Measurements from ENCODE around the gene ASCL4.
A peak's percentile ranks its signal among the peaks of the same experiment; 100 is the strongest.

ASCL4 gene, protein sequence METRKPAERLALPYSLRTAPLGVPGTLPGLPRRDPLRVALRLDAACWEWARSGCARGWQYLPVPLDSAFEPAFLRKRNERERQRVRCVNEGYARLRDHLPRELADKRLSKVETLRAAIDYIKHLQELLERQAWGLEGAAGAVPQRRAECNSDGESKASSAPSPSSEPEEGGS

DNA sequence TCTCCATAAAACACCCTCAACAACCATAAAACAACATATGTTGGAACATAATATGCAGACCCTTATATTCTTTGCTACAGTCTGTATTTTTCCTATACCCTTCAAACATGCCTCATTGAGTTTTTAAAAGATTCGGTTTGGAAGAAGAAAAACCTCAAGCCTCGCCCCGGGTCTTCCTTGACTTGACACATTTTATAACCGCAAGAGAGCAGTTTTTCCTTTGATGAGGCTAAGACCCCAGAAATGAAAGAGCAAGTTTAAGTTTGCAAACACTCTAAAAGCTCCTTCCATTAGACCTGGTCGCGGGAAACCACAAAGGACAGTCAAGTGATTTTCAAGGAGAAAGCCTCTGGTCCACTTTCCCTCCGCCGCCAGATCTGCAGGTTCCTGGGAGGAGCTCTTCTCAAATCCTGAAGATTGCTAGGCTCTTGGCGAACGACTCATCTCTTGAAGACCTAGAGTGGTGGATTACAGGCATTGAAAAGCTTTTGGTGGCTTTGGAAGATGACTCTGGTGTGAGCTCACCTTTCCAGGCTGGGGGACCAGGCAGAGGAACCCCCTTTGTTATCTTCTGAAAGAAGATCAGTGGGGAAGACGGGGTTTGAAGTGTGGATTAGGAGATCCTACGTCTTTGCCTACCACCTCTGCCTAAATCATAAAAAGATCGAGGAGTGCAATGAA is at the start of gene ASCL4:
ASCL4 (plus strand) TSS at position 356 of the 681 bp plus-strand sequence. CDS start 515 bp downstream, outside the sequence.
- TF ChIP-seq GATA2 (IDR thresholded peaks at IDR 0.05; ENCODE audit: low read depth, low read length) (no peak), GATA3 (IDR thresholded peaks at IDR 0.05; ENCODE audit: low read depth, low read length) (no peak)

DNA sequence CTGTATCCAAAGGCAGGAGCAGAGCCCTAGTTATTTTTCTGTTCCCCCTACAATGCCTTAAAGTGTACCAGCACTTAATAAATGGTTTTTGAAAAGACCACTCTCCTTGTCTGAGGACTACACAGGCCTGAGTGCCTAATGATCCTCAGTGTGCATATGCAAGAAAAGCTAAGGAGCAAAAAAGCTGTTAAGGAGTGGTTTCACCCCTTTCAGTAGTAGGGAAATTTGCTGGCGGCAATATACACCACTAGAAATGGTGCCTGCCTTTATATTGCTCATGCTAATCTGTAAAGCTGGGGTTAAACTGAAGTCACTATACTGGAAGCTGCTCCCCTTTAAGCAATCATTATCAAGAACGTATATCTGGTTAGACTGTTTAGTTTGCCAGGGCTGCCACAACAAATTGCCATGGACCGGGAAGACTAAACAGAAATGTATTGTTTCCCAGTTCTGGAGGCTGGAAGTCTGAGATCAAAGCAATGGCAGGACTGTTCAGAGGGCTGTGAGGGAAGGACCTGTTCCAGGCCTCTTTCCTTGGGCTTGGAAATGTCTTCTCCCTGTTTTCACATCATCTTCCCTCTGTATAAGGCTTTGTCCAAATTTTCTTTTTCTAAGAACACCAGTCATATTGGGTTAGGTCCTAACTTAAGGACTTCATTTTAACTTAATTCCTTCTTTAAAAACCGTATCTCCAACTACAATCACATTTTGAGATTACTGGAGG is 43.7 kb upstream of the ASCL4 start:
- TF ChIP-seq GATA3 (IDR thresholded peaks at IDR 0.05; ENCODE audit: low read depth, low read length) = no peak
- no peak for TF ChIP-seq GATA2 (IDR thresholded peaks at IDR 0.05; ENCODE audit: low read depth, low read length)

DNA sequence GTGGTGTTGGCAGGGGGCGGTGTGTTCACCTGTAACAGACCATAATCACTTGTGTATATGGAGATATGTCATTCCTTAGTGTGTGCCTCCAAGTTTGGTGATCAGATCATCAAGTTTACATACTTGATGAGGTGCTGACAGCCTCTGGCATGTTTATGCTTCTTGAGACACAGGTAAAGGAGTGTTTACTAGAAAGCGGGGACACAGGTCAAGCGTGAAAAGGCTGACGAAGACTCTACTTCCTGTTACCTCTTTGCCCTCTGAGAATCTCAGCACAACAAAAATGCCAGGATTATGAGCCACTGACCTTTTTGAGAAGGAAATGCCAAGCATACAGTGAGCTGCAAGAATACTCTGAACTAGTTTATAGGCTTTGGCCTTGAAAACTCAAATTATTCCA is 43.1 kb upstream of the ASCL4 start:
- TF ChIP-seq GATA3 (IDR thresholded peaks at IDR 0.05; ENCODE audit: low read depth, low read length) (no peak), GATA2 (IDR thresholded peaks at IDR 0.05; ENCODE audit: low read depth, low read length) (no peak)

DNA sequence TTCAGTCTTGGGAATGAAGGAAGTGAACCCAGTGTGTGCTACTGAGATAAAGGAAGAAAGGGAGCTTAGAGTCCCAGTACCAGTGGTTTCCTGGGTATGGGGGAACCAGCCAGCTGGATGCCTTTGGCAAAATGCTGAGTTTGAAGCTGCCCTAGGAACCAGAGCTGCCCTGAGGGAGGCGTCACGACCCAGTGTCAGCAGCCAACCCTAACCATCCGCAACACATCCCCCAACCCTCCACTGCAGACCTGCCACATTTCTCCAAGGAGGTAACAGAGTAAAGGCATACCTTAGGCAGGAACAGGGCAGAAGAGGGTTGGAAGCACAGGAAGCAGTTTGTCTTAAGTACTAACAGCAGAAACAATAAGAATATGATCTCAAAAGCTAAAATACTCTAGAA is 42.1 kb upstream of the ASCL4 start:
- TF ChIP-seq GATA2 (IDR thresholded peaks at IDR 0.05; ENCODE audit: low read depth, low read length) (no peak), GATA3 (IDR thresholded peaks at IDR 0.05; ENCODE audit: low read depth, low read length) (no peak)

DNA sequence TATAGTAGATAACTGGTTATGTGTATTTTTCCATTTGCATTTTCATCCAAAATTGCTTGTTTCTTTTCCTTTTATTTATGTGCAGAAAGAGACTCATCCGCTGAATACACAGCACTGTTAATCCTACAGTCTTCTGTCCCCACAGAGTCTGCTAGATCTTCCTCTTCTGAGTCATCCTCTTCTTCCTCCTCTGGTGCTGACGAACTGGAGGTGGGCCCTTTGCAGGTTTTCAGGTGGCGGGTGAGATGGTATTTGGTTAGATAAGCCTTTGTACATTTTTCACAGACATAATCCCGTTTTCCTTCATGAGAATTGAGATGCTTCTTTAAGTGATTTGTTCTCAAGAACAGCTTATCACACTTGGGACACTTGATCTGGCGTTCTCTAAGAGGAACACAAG is 40.4 kb upstream of the ASCL4 start:
- TF ChIP-seq GATA2 (IDR thresholded peaks at IDR 0.05; ENCODE audit: low read depth, low read length) (no peak), GATA3 (IDR thresholded peaks at IDR 0.05; ENCODE audit: low read depth, low read length) (no peak)

DNA sequence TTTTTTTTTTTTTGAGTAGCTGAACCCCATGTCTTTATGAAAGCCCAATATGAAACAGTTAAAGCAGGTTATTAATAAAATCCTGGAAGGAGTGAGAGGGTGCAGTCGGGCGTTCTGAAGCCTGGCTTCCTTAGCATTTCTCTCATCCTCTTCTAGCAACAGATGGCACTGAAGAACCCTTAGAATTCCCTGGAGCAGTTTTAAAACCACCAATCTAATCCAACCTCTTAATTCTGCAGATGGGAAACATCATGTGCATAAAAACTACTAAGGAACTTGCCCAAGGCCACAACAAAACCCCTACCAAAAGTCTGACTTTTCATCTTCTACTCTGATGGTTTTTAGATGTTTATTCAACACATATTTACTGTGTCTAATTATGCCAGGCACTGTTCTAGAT is 38.7 kb upstream of the ASCL4 start:
- no peak for TF ChIP-seq GATA2 (IDR thresholded peaks at IDR 0.05; ENCODE audit: low read depth, low read length)
- no peak for TF ChIP-seq GATA3 (IDR thresholded peaks at IDR 0.05; ENCODE audit: low read depth, low read length)

DNA sequence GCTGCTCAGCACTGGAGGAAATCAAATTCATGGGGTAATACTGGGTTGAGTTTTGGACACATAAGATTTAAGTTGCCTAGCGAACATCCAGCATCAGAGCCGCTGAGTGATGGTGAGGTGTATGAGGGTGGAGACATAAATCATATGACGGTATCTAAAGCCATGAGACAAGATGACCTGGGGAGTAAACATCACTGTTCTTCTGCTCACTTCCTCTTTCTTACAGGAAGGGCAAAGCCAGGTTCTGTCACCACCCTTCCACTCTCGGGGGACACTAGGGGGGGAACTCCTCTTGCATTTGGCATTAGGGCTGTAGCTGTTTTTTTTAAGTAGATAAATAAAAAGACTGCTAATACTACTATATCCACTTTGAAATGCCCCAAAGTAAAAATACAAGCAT is 37.6 kb upstream of the ASCL4 start:
- TF ChIP-seq GATA2 (IDR thresholded peaks at IDR 0.05; ENCODE audit: low read depth, low read length) = no peak

DNA sequence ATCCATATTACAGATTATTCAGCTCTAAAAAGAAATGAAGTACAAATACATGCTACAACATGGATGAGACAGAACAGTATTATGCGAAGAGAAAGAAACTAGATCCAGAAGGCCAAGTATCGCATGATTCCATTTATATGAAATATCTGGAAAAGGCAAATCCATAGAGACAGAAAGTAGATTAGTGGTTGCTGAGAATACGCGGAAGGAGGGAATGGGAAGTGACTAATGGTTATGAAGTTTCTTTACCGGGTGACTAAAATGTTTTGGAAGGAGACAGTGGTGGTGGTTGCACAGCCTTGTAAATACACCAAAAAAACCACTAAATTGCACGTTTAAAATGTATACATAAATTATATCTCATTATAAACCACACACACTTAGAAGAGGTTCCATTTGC is 26.0 kb upstream of the ASCL4 start:
- TF ChIP-seq GATA3 (IDR thresholded peaks at IDR 0.05; ENCODE audit: low read depth, low read length) = no peak
- TF ChIP-seq GATA2 (IDR thresholded peaks at IDR 0.05; ENCODE audit: low read depth, low read length) = no peak

DNA sequence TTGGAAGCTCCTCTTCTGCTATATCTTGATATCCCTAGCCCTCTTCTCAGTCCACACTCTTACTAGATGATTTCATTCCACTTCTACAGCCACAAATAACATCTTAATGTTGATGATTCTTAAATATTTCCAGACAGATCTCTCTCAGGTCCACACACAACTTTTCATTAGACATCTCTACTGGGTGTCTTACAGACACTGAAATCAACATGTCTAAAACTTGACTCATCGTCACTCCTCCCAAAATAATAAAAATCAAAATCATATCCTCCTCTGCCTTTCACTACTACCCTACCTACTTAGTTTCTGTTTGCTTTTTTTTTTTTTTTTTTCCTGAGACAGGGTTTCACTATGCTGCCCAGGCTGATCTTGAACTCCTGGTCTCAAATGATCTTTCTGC is 25.4 kb upstream of the ASCL4 start:
- TF ChIP-seq GATA3 (IDR thresholded peaks at IDR 0.05; ENCODE audit: low read depth, low read length) (no peak), GATA2 (IDR thresholded peaks at IDR 0.05; ENCODE audit: low read depth, low read length) (no peak)

DNA sequence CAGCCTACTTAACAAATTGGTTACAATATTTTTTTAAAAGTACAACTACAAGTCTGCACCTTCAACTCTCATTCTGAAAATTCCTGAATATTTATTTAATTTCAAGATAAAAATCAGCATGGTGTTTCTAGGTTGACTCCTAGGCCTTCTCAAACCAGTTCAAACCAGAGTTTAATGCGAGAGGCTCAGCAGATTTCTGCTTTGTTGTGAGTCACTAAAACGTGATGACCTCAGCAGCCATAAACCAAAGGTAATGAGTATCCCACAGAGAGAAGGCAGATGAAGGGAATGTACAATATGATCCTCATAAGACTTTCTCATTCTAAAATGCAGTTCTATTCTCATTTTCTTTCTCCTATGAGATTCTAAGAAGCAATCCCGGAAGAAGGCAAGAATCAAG is 15.1 kb upstream of the ASCL4 start:
- TF ChIP-seq GATA2 (IDR thresholded peaks at IDR 0.05; ENCODE audit: low read depth, low read length) (no peak), GATA3 (IDR thresholded peaks at IDR 0.05; ENCODE audit: low read depth, low read length) (no peak)

DNA sequence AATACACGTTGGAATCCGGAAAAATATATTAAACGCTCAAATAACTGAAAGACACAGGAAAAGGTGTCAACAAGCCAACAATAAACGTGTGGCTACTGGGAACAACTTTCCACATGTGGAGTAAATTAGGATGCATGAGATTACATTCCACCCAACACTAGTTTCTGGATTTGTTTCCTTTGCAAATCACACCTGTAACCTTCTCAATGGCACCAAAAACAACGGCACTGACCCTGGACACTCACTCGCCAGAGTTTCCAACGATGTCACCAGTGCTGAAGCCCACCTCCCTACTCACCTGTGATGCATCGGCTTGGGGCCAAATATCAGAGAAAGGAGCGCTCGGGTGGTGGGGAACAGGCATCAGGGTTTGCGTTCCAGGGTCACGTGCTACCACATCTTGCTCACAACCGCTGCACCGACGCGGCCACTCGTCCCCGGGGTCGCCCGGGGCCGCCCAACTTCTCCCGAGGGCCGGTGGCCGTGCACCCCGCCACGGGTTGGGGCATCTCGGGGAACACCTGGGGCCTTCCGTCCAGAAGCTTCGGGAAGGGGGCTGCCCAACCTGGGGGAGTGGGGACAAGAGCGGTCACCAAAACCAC is 14.2 kb upstream of the ASCL4 start:
- TF ChIP-seq GATA3 (IDR thresholded peaks at IDR 0.05; ENCODE audit: low read depth, low read length) (no peak), GATA2 (IDR thresholded peaks at IDR 0.05; ENCODE audit: low read depth, low read length) (no peak)

DNA sequence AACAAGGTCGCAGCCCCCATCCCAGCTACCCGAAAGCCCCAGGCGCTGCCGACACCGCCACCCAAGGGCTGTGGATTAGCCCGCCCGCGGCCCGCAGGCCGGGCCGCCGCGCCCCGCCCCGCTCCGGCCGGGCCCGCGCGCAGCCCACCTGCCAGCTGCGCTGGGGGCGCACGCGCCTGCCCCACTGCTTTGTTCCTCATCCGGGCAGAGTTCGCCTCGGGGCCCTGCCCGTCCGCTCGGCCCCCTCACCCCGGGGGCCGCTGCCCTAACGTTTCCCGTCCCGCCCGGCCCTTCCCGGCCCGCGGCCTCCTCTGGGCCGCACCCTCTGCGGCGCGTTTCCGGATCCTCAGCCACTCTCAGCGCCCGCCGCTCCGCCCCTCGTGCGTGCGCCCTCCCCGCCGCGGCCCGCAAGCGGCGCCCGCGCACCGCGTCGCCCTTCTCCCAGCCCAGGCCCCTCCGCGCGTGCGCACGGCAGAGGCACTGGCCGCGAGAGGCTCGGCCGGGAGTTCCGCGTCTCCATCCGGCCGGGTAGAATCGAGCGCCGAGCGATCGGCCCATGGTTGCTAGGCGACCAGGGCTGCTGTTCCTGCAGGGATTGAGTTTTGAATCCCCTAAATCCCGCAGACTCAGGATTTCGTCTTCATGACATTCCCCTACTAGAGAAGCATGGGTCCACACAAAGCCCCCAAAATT is 13.5 kb upstream of the ASCL4 start, which contains the start of gene PRDM4:
PRDM4 (minus strand) TSS at position 329 of the 693 bp plus-strand sequence. CDS start 622 bp downstream, outside the sequence.
- TF ChIP-seq GATA3 (IDR thresholded peaks at IDR 0.05; ENCODE audit: low read depth, low read length) = no peak
- TF ChIP-seq GATA2 (IDR thresholded peaks at IDR 0.05; ENCODE audit: low read depth, low read length) = 0 out of 2 replicates have a peak, but pooled peaks have one; percentile 7

DNA sequence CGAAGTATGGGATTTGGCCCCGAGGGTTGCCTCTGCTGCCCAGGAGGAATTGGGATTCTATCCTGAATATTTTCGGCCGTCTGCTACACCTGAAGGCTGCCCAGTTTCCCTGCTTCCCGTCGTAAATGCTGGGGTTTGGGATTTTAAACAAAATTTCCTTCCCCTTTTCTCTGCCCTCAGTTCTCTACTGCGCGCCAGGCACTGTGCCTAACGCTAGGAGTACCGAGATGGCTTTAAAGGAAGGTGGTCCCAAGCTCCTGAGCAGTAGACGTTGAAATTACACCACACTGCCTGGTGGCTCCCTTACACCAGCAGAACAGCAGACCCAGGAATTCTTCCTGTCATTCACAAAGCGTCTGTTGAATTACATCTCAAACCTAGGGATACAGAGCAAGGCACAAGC is 13.0 kb upstream of the ASCL4 start:
- TF ChIP-seq GATA2 (IDR thresholded peaks at IDR 0.05; ENCODE audit: low read depth, low read length) (no peak), GATA3 (IDR thresholded peaks at IDR 0.05; ENCODE audit: low read depth, low read length) (no peak)

DNA sequence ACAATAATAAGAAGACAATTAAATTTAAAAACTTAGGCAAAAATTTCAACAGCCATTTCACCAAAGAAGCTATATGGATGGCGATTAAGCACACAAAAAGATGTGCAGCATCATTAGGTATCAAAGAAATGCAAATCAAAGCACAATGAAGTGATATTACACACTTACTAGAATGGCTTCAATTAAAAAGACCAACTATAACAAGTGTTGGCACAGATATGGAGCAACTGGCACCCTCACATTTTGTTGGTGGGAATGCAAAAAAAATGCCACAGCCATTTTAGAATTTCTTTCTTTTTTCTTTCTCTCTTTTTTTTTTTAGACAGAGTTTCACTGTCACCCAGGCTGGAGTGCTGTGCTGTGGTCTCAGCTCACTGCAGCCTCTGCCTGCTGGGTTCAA is 11.6 kb upstream of the ASCL4 start:
- TF ChIP-seq GATA3 (IDR thresholded peaks at IDR 0.05; ENCODE audit: low read depth, low read length) (no peak), GATA2 (IDR thresholded peaks at IDR 0.05; ENCODE audit: low read depth, low read length) (no peak)
